Right lobe of liver (tissue), 6 donors: Measurements from ENCODE around the gene COLEC12. TPM values are rescaled to one million over a fixed set of nuclear protein-coding genes. Genes with fewer than 3 reads are reported as not detected.

Experiments
- ATAC-seq, 4 donors: fragments of 200-7000 bp; cut with Tn5 transposase; one replicate each; pipeline ENCODE4 v1.9.1; 2020; ENCODE audit warnings: mild to moderate bottlenecking in 4 of 4, moderate library complexity in 4 of 4
- DNase-seq, 3 donors: peaks; one replicate each; pipeline ENCODE4 v3.0.0-alpha.2; 2020
- H3K27ac ChIP-seq, 3 donors: fragments of 200-600 bp; one replicate each; pipeline ENCODE4 v1.8.0; 2022
- H3K27me3 ChIP-seq, 2 donors: fragments of 200-600 bp; one replicate each; pipeline ENCODE4 v1.8.0; 2022
- H3K36me3 ChIP-seq, 4 donors: fragments of 200-600 bp; sonication (generic) in 1 of 4; one replicate each; pipeline versions ENCODE4 v1.5.1 to v1.8.0; 2017 to 2022; ENCODE audit warnings: control low read depth in 1 of 4
- H3K4me1 ChIP-seq, 4 donors: fragments of 200-600 bp; sonication (generic) in 1 of 4; one replicate each; pipeline versions ENCODE4 v1.5.1 to v1.8.0; 2017 to 2022; ENCODE audit warnings: control low read depth in 1 of 4
- H3K4me3 ChIP-seq, 3 donors: fragments of 200-600 bp; one replicate each; pipeline ENCODE4 v1.8.0; 2022
- H3K9me3 ChIP-seq, 4 donors: fragments of 200-600 bp; sonication (generic) in 1 of 4; one replicate each; pipeline versions ENCODE4 v1.5.1 to v1.8.0; 2017 to 2022; ENCODE audit warnings: control low read depth in 1 of 4
- POLR2A ChIP-seq: fragments of 450-650 bp; IDR thresholded peaks from one replicate; pipeline ENCODE4 v1.6.1; 2017; ENCODE audit warnings: antibody characterized with exemption, mild to moderate bottlenecking
- WGBS: methylation state at CpG from one replicate; pipeline ENCODE4 v1.1.6; 2018; ENCODE audit warnings: low coverage, low lambda C conversion rate; ENCODE audit not compliant: insufficient coverage; ENCODE audit errors: missing lambda C conversion rate; 5-methylcytosine and 5-hydroxymethylcytosine counted together
- intact Hi-C, 2 donors: fragments of 100-400 bp; cut with DNase I; formaldehyde crosslinking; loops; one replicate each; pipeline versions ENCODE4 v1.11.2 to v1.14.1; 2022
- total RNA-seq, 6 experiments: library from RNA; depleted of rRNA in 2 of 6; stranded (reverse); fragments of >200 nt in 2 of 6; fragmentation: NEBNext Ultra II Directional in 3 of 6; extraction: Animal tissue kit (Norgen Biotek cat#: 25700) in 3 of 6; gene quantifications; one replicate each; pipeline versions ENCODE4 v1.1.0 to v1.2.4, GENCODE V29; 2016 to 2023
- TF ChIP-seq, protein P1 (sequence below), 4 donors: fragments of 200-600 bp in 3 of 4; fragments of 450-650 bp in 1 of 4; IDR thresholded peaks; one replicate each; pipeline versions ENCODE4 v1.5.1 to v1.8.0; 2016 to 2022; ENCODE audit warnings: antibody characterized with exemption in 4 of 4, mild to moderate bottlenecking in 2 of 4
- donor health status: DM: no; HTN: yes; CAD: no.
- donor health status: DM: no; HTN: no; CAD: no.
- donor health status: DM: no; HTN: no; CAD: no.
- donor health status: DM: no; HTN: yes; CAD: no.
- donor health status: DM: no; HTN: yes; CAD: no.

COLEC12 gene
- total RNA-seq, 6 experiments from 2014 or later, result 0.12 to 1.00 (median 0.37) TPM; not detected in 1

DNA sequence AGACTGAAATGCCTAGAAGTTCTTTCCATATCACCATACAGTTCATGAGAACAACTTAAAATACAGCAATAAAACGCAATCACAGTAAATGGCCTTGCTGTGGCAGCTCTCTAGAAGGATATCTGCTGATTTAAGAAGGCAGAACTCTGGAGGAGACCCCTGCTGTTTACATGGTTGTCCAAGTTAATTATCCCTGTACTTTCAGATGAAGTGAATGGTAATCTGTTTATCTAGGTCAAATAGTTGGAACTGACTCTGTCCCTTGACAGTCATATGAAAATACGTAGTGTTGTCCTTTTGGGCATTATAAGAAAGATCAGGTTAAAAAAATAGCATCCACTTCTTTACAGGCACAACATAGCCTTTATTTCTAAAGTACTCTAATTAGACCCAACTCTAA, 115.6 kb downstream of the COLEC12 start:
- Histone ChIP-seq H3K9me3 (no peaks in the 10 kb centered on the region), H3K4me1 (no peaks in the 10 kb centered on the region), H3K27me3 (no peaks in the 10 kb centered on the region), H3K27ac (no peak overlapping the region), H3K4me3 (no peak overlapping the region), H3K36me3 (no peaks in the 10 kb centered on the region)
- 45% methylated on average over 2 of the region's 2 CpGs for WGBS
- intact Hi-C loops, result no loop called here
- DNase-seq (no peak), ATAC-seq (no peak)
- TF ChIP-seq, protein P1, sequence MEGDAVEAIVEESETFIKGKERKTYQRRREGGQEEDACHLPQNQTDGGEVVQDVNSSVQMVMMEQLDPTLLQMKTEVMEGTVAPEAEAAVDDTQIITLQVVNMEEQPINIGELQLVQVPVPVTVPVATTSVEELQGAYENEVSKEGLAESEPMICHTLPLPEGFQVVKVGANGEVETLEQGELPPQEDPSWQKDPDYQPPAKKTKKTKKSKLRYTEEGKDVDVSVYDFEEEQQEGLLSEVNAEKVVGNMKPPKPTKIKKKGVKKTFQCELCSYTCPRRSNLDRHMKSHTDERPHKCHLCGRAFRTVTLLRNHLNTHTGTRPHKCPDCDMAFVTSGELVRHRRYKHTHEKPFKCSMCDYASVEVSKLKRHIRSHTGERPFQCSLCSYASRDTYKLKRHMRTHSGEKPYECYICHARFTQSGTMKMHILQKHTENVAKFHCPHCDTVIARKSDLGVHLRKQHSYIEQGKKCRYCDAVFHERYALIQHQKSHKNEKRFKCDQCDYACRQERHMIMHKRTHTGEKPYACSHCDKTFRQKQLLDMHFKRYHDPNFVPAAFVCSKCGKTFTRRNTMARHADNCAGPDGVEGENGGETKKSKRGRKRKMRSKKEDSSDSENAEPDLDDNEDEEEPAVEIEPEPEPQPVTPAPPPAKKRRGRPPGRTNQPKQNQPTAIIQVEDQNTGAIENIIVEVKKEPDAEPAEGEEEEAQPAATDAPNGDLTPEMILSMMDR (IDR thresholded peaks at IDR 0.05), result no peak
- no peak for TF ChIP-seq POLR2A

DNA sequence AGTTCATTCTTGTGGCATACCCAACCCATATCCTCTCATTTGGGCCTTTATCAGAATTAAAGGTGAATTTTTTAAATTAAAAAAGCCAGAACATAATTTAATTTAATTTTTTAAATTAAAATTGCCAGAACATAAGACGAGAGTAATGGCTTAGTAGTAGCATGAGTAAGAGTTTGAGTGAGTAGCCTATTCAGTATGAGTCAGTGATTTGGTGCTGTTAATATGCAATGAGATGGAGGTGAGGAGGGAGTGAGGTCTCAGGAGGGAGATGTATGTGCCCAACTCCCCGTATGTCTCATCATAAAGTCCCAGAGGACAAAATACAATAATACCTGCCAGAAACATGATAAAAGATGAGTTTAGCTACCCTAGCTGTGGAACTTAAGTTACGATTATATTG, 117.4 kb downstream of the COLEC12 start:
- TF ChIP-seq, protein P1 (IDR thresholded peaks at IDR 0.05), result no peak
- no peak for TF ChIP-seq POLR2A
- 52% methylated on average over 3 of the region's 3 CpGs for WGBS
- Histone ChIP-seq H3K27me3 (no peaks in the 10 kb centered on the region), H3K36me3 (no peaks in the 10 kb centered on the region), H3K4me3 (no peak overlapping the region), H3K27ac (no peak overlapping the region), H3K4me1 (no peaks in the 10 kb centered on the region), H3K9me3 (no peaks in the 10 kb centered on the region)
- ATAC-seq (no peak), DNase-seq (no peak)
- intact Hi-C loops, result no loop called here

DNA sequence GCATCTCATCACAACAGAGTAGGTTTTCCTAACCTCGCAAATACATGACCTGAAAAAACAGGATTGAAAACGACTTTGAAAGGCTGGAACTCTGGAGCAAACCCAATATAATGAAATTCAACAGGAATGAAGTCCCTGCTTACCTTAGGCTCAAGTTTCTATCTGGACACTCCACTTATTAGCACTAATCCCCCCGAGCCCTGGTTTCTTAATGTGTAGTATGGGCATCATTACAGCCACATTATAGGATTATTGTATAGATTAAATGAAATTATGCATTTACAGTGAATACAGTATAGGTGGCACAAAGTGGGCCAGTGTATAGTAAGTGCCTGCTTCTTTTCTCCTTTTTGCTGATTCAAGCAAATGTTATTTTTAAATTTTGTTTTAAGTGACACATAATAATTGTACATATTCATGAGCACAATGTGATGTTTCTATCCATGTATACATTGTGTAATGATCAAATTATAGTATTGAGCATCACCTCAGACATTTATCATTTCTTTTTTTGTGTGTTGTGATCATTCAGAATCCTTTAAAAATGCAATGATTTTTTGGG, 118.0 kb downstream of the COLEC12 start:
- no peak overlapping the region for H3K27ac ChIP-seq
- no peak overlapping the region for H3K4me3 ChIP-seq
- no peaks in the 10 kb centered on the region for H3K36me3 ChIP-seq
- intact Hi-C loops, result no loop called here
- ATAC-seq (no peak), DNase-seq (no peak)
- H3K9me3 ChIP-seq, result no peaks in the 10 kb centered on the region
- no peaks in the 10 kb centered on the region for H3K27me3 ChIP-seq
- 57% methylated on average over 3 of the region's 3 CpGs for WGBS
- TF ChIP-seq POLR2A, result no peak
- H3K4me1 ChIP-seq, result no peaks in the 10 kb centered on the region

DNA sequence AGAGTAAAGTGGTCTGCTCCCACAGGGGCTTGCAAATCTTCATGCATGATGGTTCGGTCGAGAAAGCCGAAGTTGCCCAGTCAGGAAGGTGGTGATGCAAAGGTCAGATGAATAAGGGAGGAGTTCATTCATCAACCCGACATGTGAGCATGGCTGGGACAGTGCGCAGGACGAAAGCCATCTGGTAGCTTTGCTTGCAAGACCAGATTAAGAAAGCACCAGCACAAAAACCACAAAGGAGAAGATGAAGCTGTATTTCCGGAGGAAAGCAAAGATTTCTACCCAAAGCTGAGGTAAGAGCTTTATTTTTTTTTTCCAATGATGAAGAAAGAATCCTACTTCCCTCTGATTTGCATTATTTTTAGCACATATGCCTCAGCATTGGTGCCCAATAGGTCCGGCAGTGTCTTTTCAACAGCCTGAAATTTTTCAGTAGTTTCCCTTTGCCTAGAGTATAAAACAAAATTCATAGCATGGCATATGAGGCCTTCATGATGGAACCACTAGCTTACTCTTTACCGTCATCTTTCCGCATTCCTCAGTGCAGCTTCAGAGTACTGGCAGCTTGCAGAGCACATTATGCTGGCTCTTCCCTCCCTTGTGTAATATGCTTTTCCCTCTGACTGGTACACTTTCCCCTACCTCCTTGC, 120.7 kb downstream of the COLEC12 start:
- Histone ChIP-seq H3K36me3 (no peaks in the 10 kb centered on the region), H3K27me3 (no peaks in the 10 kb centered on the region), H3K4me3 (no peak overlapping the region), H3K27ac (no peak overlapping the region), H3K9me3 (no peaks in the 10 kb centered on the region), H3K4me1 (no peaks in the 10 kb centered on the region)
- TF ChIP-seq, protein P1 (IDR thresholded peaks at IDR 0.05), result no peak
- no peak for TF ChIP-seq POLR2A
- peak in 1 of 4 donors; percentile 46 for ATAC-seq
- no peak for DNase-seq
- 59% methylated on average over 10 of the region's 10 CpGs for WGBS
- intact Hi-C loops, result no loop called here

DNA sequence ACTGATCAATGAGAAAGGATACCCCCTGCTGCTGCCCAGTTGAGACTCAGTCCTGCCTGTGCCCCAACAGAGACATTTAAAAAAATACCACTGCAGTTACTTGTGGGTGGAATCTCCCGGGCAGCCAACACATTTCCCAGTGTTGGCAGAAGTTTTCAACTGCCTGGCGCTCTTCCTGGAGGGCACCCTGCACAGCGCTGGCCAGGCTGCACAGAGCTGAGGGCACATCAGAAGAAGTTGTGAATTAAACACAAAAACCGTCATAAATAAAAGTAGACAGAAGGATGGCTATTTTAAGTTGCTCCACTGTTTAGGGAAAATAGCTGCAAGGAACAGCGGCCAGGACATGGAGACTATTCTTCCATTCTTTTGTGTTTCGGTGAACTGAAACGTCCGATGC, 122.4 kb downstream of the COLEC12 start:
- TF ChIP-seq POLR2A, result no peak
- TF ChIP-seq, protein P1 (IDR thresholded peaks at IDR 0.05), result no peak
- H3K36me3 ChIP-seq, result no peaks in the 10 kb centered on the region
- no peaks in the 10 kb centered on the region for H3K9me3 ChIP-seq
- ATAC-seq (no peak), DNase-seq (no peak)
- H3K27ac ChIP-seq, result no peak overlapping the region
- WGBS, result 68% methylated on average over 5 of the region's 8 CpGs
- no peaks in the 10 kb centered on the region for H3K27me3 ChIP-seq
- no peak overlapping the region for H3K4me3 ChIP-seq
- intact Hi-C loops, result no loop called here
- H3K4me1 ChIP-seq, result no peaks in the 10 kb centered on the region
